HepG2 (cell line): ENCODE data around the gene ARAP3. TPM values are rescaled to one million over a fixed set of nuclear protein-coding genes. Genes with fewer than 3 reads are reported as not detected.

ENCODE experiments used
- AHR ChIP-seq: IDR thresholded peaks from 2 replicates; pipeline ENCODE4 v1.6.1; 2018; ENCODE audit warnings: missing genetic modification reagents, missing compliant biosample characterization
- DPF2 ChIP-seq: sonication (generic); formaldehyde crosslinking; IDR thresholded peaks from 2 replicates; pipeline ENCODE4 v1.4.0; 2020; ENCODE audit warnings: mild to moderate bottlenecking, low read depth, missing genetic modification reagents, borderline replicate concordance
- FOSL2 ChIP-seq: sonication (generic); formaldehyde crosslinking; IDR thresholded peaks from 2 replicates; pipeline ENCODE4 v1.4.0; 2020; ENCODE audit warnings: missing genetic modification reagents
- KDM3A ChIP-seq: IDR thresholded peaks from 2 replicates; pipeline ENCODE4 v1.6.1; 2018; ENCODE audit warnings: low read depth, missing compliant biosample characterization
- SIN3B ChIP-seq: fragments of 150-350 bp; IDR thresholded peaks from 2 replicates; pipeline ENCODE4 v1.6.1; 2014; ENCODE audit warnings: low read length
- TRIM24 ChIP-seq: sonication (generic); formaldehyde crosslinking; IDR thresholded peaks from 2 replicates; pipeline ENCODE4 v1.8.0; 2022; ENCODE audit warnings: mild to moderate bottlenecking, missing genetic modification reagents
- ZKSCAN8 ChIP-seq: IDR thresholded peaks from 2 replicates; pipeline ENCODE4 v1.6.1; 2016; ENCODE audit warnings: borderline replicate concordance, missing genetic modification reagents, missing compliant biosample characterization
- ZNF180 ChIP-seq: sonication (generic); formaldehyde crosslinking; IDR thresholded peaks from 2 replicates; pipeline ENCODE4 v1.4.0; 2020; ENCODE audit warnings: low read depth, missing genetic modification reagents, borderline replicate concordance
- ZNF256 ChIP-seq: sonication (generic); formaldehyde crosslinking; conservative IDR thresholded peaks from 2 replicates; pipeline ENCODE4 v1.4.0; 2020; ENCODE audit warnings: missing genetic modification reagents
- ZNF501 ChIP-seq: sonication (generic); formaldehyde crosslinking; IDR thresholded peaks from 2 replicates; pipeline ENCODE4 v1.5.1; 2020; ENCODE audit warnings: mild to moderate bottlenecking, moderate library complexity, missing genetic modification reagents
- ZNF552 ChIP-seq: sonication (generic); formaldehyde crosslinking; IDR thresholded peaks from 2 replicates; pipeline ENCODE4 v1.9.0; 2022; ENCODE audit warnings: missing genetic modification reagents, mild to moderate bottlenecking, borderline replicate concordance
- ZSCAN21 ChIP-seq: sonication (generic); formaldehyde crosslinking; IDR thresholded peaks from 2 replicates; pipeline ENCODE4 v1.8.0; 2022; ENCODE audit warnings: mild to moderate bottlenecking, missing genetic modification reagents, moderate library complexity, borderline replicate concordance
- polyA plus RNA-seq, 8 experiments: library from polyadenylated mRNA; depleted of rRNA in 3 of 8; stranded (reverse) in 7 of 8; unstranded in 1 of 8; fragments of >200 nt; fragmentation: Illumina TruSeq in 4 of 8; extraction: Trizol in 4 of 8; gene quantifications; 2 replicates each; pipeline versions ENCODE4 v1.2.1 to v1.2.3, GENCODE V29; 2011 to 2016; ENCODE audit warnings: low read depth in 4 of 8, missing spikeins in 1 of 8, mixed read lengths in 1 of 8; ENCODE audit not compliant: insufficient read depth in 1 of 8
- total RNA-seq, 5 experiments: library from RNA; depleted of rRNA; stranded (reverse); fragments of >200 nt; fragmentation: Illumina TruSeq; extraction: Trizol; gene quantifications; 2 replicates each; pipeline ENCODE4 v1.2.3, GENCODE V29; 2016; ENCODE audit warnings: low read depth in 1 of 5
- TF ChIP-seq, protein P1 (sequence below): IDR thresholded peaks from 2 replicates; pipeline ENCODE4 v1.6.1; 2016; ENCODE audit warnings: low read depth, missing genetic modification reagents, missing compliant biosample characterization
- TF ChIP-seq, protein P2 (sequence below): sonication (generic); formaldehyde crosslinking; IDR thresholded peaks from 2 replicates; pipeline ENCODE4 v1.4.0; 2020; ENCODE audit warnings: missing genetic modification reagents

Gene ARAP3
- total and polyA plus RNA-seq, 2 of the 13 experiments (the other 11 are each of a cell fraction or from before 2014, with no cell fraction given) = 0.25 TPM; not detected in 1

DNA sequence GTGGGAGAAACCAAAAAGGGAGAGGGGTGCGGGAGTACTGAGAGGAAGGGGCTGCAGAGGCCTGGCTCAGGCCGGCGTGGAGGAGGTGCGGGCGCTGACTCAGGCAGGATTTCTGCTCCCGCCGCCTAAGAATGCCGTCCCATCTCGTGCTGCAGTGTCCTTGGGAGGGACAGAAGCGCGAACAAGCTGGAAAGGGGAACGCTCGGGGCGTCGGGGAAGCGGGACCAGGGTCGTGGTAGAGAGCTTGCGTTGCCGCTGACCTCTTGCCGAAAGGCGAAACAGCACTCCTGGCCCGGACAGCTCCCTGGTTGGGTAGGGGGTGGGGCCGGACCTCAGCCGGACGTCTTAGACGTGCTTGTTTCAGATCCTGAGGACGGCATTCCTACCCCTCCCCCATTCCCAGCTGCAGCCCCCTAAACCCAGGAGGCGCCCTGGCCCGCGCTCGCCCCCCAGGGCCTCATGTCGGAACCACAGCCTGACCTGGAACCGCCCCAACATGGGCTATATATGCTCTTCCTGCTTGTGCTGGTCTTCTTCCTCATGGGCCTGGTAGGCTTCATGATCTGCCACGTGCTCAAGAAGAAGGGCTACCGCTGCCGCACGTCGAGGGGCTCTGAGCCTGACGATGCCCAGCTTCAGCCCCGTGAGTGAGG, 44.1 kb downstream of the ARAP3 start (continued):
- TF ChIP-seq, protein P1, sequence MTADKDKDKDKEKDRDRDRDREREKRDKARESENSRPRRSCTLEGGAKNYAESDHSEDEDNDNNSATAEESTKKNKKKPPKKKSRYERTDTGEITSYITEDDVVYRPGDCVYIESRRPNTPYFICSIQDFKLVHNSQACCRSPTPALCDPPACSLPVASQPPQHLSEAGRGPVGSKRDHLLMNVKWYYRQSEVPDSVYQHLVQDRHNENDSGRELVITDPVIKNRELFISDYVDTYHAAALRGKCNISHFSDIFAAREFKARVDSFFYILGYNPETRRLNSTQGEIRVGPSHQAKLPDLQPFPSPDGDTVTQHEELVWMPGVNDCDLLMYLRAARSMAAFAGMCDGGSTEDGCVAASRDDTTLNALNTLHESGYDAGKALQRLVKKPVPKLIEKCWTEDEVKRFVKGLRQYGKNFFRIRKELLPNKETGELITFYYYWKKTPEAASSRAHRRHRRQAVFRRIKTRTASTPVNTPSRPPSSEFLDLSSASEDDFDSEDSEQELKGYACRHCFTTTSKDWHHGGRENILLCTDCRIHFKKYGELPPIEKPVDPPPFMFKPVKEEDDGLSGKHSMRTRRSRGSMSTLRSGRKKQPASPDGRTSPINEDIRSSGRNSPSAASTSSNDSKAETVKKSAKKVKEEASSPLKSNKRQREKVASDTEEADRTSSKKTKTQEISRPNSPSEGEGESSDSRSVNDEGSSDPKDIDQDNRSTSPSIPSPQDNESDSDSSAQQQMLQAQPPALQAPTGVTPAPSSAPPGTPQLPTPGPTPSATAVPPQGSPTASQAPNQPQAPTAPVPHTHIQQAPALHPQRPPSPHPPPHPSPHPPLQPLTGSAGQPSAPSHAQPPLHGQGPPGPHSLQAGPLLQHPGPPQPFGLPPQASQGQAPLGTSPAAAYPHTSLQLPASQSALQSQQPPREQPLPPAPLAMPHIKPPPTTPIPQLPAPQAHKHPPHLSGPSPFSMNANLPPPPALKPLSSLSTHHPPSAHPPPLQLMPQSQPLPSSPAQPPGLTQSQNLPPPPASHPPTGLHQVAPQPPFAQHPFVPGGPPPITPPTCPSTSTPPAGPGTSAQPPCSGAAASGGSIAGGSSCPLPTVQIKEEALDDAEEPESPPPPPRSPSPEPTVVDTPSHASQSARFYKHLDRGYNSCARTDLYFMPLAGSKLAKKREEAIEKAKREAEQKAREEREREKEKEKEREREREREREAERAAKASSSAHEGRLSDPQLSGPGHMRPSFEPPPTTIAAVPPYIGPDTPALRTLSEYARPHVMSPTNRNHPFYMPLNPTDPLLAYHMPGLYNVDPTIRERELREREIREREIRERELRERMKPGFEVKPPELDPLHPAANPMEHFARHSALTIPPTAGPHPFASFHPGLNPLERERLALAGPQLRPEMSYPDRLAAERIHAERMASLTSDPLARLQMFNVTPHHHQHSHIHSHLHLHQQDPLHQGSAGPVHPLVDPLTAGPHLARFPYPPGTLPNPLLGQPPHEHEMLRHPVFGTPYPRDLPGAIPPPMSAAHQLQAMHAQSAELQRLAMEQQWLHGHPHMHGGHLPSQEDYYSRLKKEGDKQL = no peak
- TF ChIP-seq ZNF552 (CRISPR knock-in tag) (0 out of 2 replicates have a peak, but pooled peaks have one; percentile 26), SIN3B (no peak), AHR (CRISPR knock-in tag) (no peak), ZKSCAN8 (CRISPR knock-in tag) (no peak), ZSCAN21 (CRISPR knock-in tag) (peak; percentile 65; the same call in 1 of the 2 replicates), TRIM24 (CRISPR knock-in tag) (no peak), ZNF180 (CRISPR knock-in tag) (no peak), DPF2 (CRISPR knock-in tag) (no peak), ZNF501 (no peak), KDM3A (CRISPR knock-in tag) (no peak), ZNF256 (no peak), FOSL2 (no peak)
- TF ChIP-seq, protein P2, sequence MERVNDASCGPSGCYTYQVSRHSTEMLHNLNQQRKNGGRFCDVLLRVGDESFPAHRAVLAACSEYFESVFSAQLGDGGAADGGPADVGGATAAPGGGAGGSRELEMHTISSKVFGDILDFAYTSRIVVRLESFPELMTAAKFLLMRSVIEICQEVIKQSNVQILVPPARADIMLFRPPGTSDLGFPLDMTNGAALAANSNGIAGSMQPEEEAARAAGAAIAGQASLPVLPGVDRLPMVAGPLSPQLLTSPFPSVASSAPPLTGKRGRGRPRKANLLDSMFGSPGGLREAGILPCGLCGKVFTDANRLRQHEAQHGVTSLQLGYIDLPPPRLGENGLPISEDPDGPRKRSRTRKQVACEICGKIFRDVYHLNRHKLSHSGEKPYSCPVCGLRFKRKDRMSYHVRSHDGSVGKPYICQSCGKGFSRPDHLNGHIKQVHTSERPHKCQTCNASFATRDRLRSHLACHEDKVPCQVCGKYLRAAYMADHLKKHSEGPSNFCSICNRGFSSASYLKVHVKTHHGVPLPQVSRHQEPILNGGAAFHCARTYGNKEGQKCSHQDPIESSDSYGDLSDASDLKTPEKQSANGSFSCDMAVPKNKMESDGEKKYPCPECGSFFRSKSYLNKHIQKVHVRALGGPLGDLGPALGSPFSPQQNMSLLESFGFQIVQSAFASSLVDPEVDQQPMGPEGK = peak; percentile 32; the same call in 1 of the 2 replicates
